IMR-90 (cell line): Measurements from ENCODE around the gene TNS3. TPM values are rescaled to one million over a fixed set of nuclear protein-coding genes. Genes with fewer than 3 reads are reported as not detected.

ENCODE experiments used
- ATAC-seq: fragments of 200-7000 bp; cut with Tn5 transposase; 2 replicates; pipeline ENCODE4 v1.9.1; 2020; ENCODE audit warnings: low read depth, mild to moderate bottlenecking, moderate library complexity
- BruUV-seq: library from RNA; stranded (reverse); fragments of 400-500 nt; replicated peaks from 2 replicates; lab custom pipeline; 2021; lab: Mats Ljungman, UMichigan
- CTCF ChIA-PET: fragments of 300-600 bp; formaldehyde crosslinking; extraction: SDS; loops from one replicate; lab custom pipeline; 2021; ENCODE audit warnings: antibody characterized with exemption; lab: Yijun Ruan, JAX
- POLR2A ChIA-PET: fragments of 300-600 bp; sonication (Branson Sonifier 250); formaldehyde crosslinking; loops from one replicate; lab custom pipeline; 2022; ENCODE audit warnings: antibody characterized with exemption; ENCODE audit not compliant: unreplicated experiment; lab: Charles Lee
- DNase-seq: peaks from one replicate; pipeline ENCODE4 v3.0.0; 2013
- H2AFZ ChIP-seq: replicated peaks from 2 replicates; pipeline ENCODE3; 2013; ENCODE audit warnings: low read length, mild to moderate bottlenecking; ENCODE audit not compliant: poor library complexity
- H2AK5ac ChIP-seq: 2 replicates; pipeline ENCODE4 v1.6.1; 2013; ENCODE audit warnings: low read depth, low read length, inconsistent platforms
- H2AK9ac ChIP-seq: replicated peaks from 2 replicates; pipeline ENCODE3; 2013; ENCODE audit warnings: mild to moderate bottlenecking, low read depth, low read length, moderate library complexity; ENCODE audit not compliant: poor library complexity
- H2BK120ac ChIP-seq: 2 replicates; pipeline ENCODE4 v1.6.1; 2013; ENCODE audit warnings: low read depth, low read length, inconsistent platforms
- H2BK15ac ChIP-seq: 3 replicates; pipeline ENCODE4 v1.6.1; 2013; ENCODE audit warnings: low read depth, low read length, inconsistent platforms
- H2BK20ac ChIP-seq: 2 replicates; pipeline ENCODE4 v1.6.1; 2013; ENCODE audit warnings: low read depth, mild to moderate bottlenecking, inconsistent platforms, low read length, moderate library complexity
- H2BK5ac ChIP-seq: 2 replicates; pipeline ENCODE4 v1.6.1; 2013; ENCODE audit warnings: mild to moderate bottlenecking, low read depth, low read length, inconsistent platforms; ENCODE audit not compliant: poor library complexity, severe bottlenecking
- H3K14ac ChIP-seq: replicated peaks from 2 replicates; pipeline ENCODE4 v1.6.1; 2013; ENCODE audit warnings: low read depth, low read length, inconsistent platforms
- H3K18ac ChIP-seq: 2 replicates; pipeline ENCODE4 v1.6.1; 2013; ENCODE audit warnings: low read depth, low read length, control low read depth
- H3K23ac ChIP-seq: 2 replicates; pipeline ENCODE4 v1.6.1; 2013; ENCODE audit warnings: low read depth, low read length, inconsistent platforms
- H3K27ac ChIP-seq: 2 replicates; pipeline ENCODE4 v1.5.1; 2013; ENCODE audit warnings: mild to moderate bottlenecking, control low read depth, low read length; ENCODE audit not compliant: insufficient read depth
- H3K27me3 ChIP-seq: 2 replicates; pipeline ENCODE4 v1.6.1; 2013; ENCODE audit warnings: low read length; ENCODE audit not compliant: control insufficient read depth, insufficient read depth
- H3K36me3 ChIP-seq: 2 replicates; pipeline ENCODE4 v1.6.1; 2013; ENCODE audit warnings: low read length, mixed read lengths; ENCODE audit not compliant: control insufficient read depth, insufficient read depth
- H3K4ac ChIP-seq: 2 replicates; pipeline ENCODE4 v1.6.1; 2013; ENCODE audit warnings: low read depth, low read length, inconsistent platforms
- H3K4me1 ChIP-seq: 2 replicates; pipeline ENCODE4 v1.6.1; 2013; ENCODE audit warnings: low read length, mixed read lengths; ENCODE audit not compliant: control insufficient read depth, insufficient read depth
- H3K4me2 ChIP-seq: 2 replicates; pipeline ENCODE4 v1.6.1; 2013; ENCODE audit warnings: low read depth, mild to moderate bottlenecking, control low read depth, low read length, moderate library complexity
- H3K4me3 ChIP-seq: 2 replicates; pipeline ENCODE4 v1.5.1; 2013; ENCODE audit warnings: low read depth, mild to moderate bottlenecking, control low read depth, low read length, moderate library complexity; ENCODE audit not compliant: insufficient read depth
- H3K56ac ChIP-seq: 2 replicates; pipeline ENCODE4 v1.6.1; 2013; ENCODE audit warnings: low read length, inconsistent platforms; ENCODE audit not compliant: insufficient read depth; ENCODE audit errors: extremely low read depth
- H3K79me1 ChIP-seq, 2 experiments: 2 replicates each; pipeline ENCODE4 v1.6.1; 2013; ENCODE audit warnings: low read length in 2 of 2, inconsistent platforms in 1 of 2, low read depth in 1 of 2
- H3K9ac ChIP-seq: 2 replicates; pipeline ENCODE4 v1.6.1; 2013; ENCODE audit warnings: low read depth, low read length, control low read depth
- H3K9me1 ChIP-seq: 2 replicates; pipeline ENCODE4 v1.6.1; 2013; ENCODE audit warnings: low read length, inconsistent platforms; ENCODE audit not compliant: insufficient read depth
- H3K9me3 ChIP-seq: 2 replicates; pipeline ENCODE4 v1.6.1; 2013; ENCODE audit warnings: low read length; ENCODE audit not compliant: control insufficient read depth, insufficient read depth
- H4K20me1 ChIP-seq: 2 replicates; pipeline ENCODE4 v1.6.1; 2013; ENCODE audit warnings: low read length, inconsistent platforms; ENCODE audit not compliant: insufficient read depth
- H4K5ac ChIP-seq: 2 replicates; pipeline ENCODE4 v1.6.1; 2013; ENCODE audit warnings: mild to moderate bottlenecking, low read depth, low read length, control low read depth
- H4K8ac ChIP-seq, 2 experiments: 2 replicates each; pipeline ENCODE4 v1.6.1; 2013; ENCODE audit warnings: low read depth in 2 of 2, low read length in 2 of 2, control low read depth in 1 of 2, inconsistent platforms in 1 of 2
- H4K91ac ChIP-seq: 2 replicates; pipeline ENCODE4 v1.6.1; 2013; ENCODE audit warnings: low read depth, low read length, inconsistent platforms; ENCODE audit not compliant: insufficient read depth
- BHLHE40 ChIP-seq: fragments of 150-350 bp; IDR thresholded peaks from 2 replicates; pipeline ENCODE4 v1.6.1; 2016; ENCODE audit warnings: mild to moderate bottlenecking, low read depth, low read length
- CEBPB ChIP-seq: IDR thresholded peaks from 2 replicates; pipeline ENCODE4 v1.6.1; 2012; ENCODE audit warnings: low read depth, low read length, improper control_type of control experiment
- CHD1 ChIP-seq: IDR thresholded peaks from 2 replicates; pipeline ENCODE4 v1.6.1; 2012; ENCODE audit warnings: low read depth, low read length, improper control_type of control experiment
- FOS ChIP-seq: fragments of 150-350 bp; IDR thresholded peaks from 2 replicates; pipeline ENCODE4 v1.6.1; 2016; ENCODE audit warnings: low read depth, low read length
- MAFK ChIP-seq: IDR thresholded peaks from 2 replicates; pipeline ENCODE4 v1.6.1; 2012; ENCODE audit warnings: low read depth, low read length, improper control_type of control experiment
- MAZ ChIP-seq: IDR thresholded peaks from 2 replicates; pipeline ENCODE4 v1.6.1; 2012; ENCODE audit warnings: low read depth, mild to moderate bottlenecking, low read length, improper control_type of control experiment, moderate library complexity, borderline replicate concordance
- MXI1 ChIP-seq: IDR thresholded peaks from 2 replicates; pipeline ENCODE4 v1.6.1; 2012; ENCODE audit warnings: low read depth, mild to moderate bottlenecking, low read length, moderate library complexity, borderline replicate concordance
- NFE2L2 ChIP-seq: fragments of 150-350 bp; IDR thresholded peaks from 2 replicates; pipeline ENCODE4 v1.6.1; 2016; ENCODE audit warnings: low read depth, mild to moderate bottlenecking, low read length
- POLR2A ChIP-seq: IDR thresholded peaks from 2 replicates; pipeline ENCODE4 v1.6.1; 2012; ENCODE audit warnings: mild to moderate bottlenecking, low read depth, low read length
- RAD21 ChIP-seq: IDR thresholded peaks from 2 replicates; pipeline ENCODE4 v1.6.1; 2012; ENCODE audit warnings: low read length, improper control_type of control experiment
- RCOR1 ChIP-seq: IDR thresholded peaks from 2 replicates; pipeline ENCODE4 v1.6.1; 2012; ENCODE audit warnings: mild to moderate bottlenecking, low read length, improper control_type of control experiment; ENCODE audit not compliant: insufficient replicate concordance
- RFX5 ChIP-seq: IDR thresholded peaks from 2 replicates; pipeline ENCODE4 v1.8.0; 2012; ENCODE audit warnings: low read depth, mild to moderate bottlenecking, low read length, moderate library complexity
- SMC3 ChIP-seq: fragments of 150-350 bp; IDR thresholded peaks from 2 replicates; pipeline ENCODE4 v1.6.1; 2016; ENCODE audit warnings: low read depth, mild to moderate bottlenecking, antibody characterized with exemption, low read length, moderate library complexity
- WGBS, 2 experiments: methylation state at CpG; one replicate each; pipeline versions ENCODE4 v1.1.5 to v1.1.7; 2013; ENCODE audit warnings: missing lambda C conversion rate in 2 of 2; ENCODE audit not compliant: insufficient read length in 1 of 2; ENCODE audit errors: extremely low coverage in 2 of 2; 5-methylcytosine and 5-hydroxymethylcytosine counted together
- dilution Hi-C: fragments of 300-500 bp; cut with HindIII; formaldehyde crosslinking; loops from one replicate; pipeline ENCODE4 v1.14.3; 2018; ENCODE audit warnings: low sequenced_read_pairs; ENCODE audit not compliant: unreplicated experiment
- in situ Hi-C: fragments of 300-500 bp; cut with MboI; formaldehyde crosslinking; loops from 3 replicates; pipeline ENCODE4 v1.14.3; 2019; ENCODE audit warnings: low sequenced_read_pairs, inconsistent platforms, mixed read lengths
- intact Hi-C: fragments of 100-400 bp; cut with micrococcal nuclease; formaldehyde crosslinking; loops from 2 replicates; pipeline ENCODE4 v1.10.0; 2022
- polyA plus RNA-seq, 3 experiments: library from polyadenylated mRNA; depleted of rRNA; stranded (reverse); fragments of >200 nt; gene quantifications; 2 replicates each; pipeline ENCODE4 v1.2.3, GENCODE V29; 2012; ENCODE audit warnings: low replicate concordance in 1 of 3
- total RNA-seq: library from RNA; depleted of rRNA; stranded (reverse); fragments of >200 nt; gene quantifications from 2 replicates; pipeline ENCODE4 v1.2.3, GENCODE V29; 2012
- TF ChIP-seq, protein P1 (sequence below): fragments of 150-350 bp; IDR thresholded peaks from 2 replicates; pipeline ENCODE4 v1.6.1; 2016; ENCODE audit warnings: low read depth, mild to moderate bottlenecking, low read length, moderate library complexity, borderline replicate concordance
- TF ChIP-seq, protein P2 (sequence below): fragments of 150-350 bp; IDR thresholded peaks from 2 replicates; pipeline ENCODE4 v1.6.1; 2017; ENCODE audit warnings: mild to moderate bottlenecking, antibody characterized with exemption, low read length, low read depth
- TF ChIP-seq, protein P3 (sequence below): conservative IDR thresholded peaks from 2 replicates; pipeline ENCODE4 v1.5.1; 2012; ENCODE audit warnings: mild to moderate bottlenecking, low read depth, low read length, improper control_type of control experiment

TNS3 gene
- total and polyA plus RNA-seq, 2 of the 4 experiments (the other 2 are of a cell fraction), result 64.3 to 79.2 TPM

DNA sequence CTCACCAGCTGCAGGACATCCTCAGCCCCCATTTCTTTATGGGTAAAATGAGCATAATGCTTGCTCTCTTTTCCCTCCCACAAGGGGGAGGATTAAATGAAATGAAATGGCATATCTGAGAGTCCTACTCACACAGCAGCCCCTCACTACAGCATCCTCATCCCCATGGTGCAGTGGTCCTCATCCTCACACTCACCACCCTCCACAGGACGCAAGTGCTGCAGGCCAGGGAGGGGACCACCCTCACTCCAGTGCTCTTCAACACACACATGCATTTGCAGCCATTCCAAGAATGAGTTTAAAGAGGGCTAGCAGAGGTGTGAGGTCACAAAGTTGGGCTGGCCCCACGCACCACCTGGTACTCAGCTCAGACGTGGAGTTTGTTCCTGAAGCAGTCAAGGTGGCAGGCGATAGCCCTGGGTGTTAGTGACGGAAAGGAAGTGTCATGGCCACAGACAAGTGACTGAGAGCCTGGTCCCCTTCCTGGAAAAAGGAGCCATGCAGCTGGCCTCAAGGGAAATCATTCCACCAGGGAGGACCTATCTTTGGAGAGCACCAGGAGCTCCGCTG is 234.0 kb downstream of the TNS3 start:
- Histone ChIP-seq H3K23ac (no peak overlapping the region), H3K9me3 (no peaks in the 10 kb centered on the region), H4K20me1 (peaks cover 68% of the 10 kb centered on the region), H3K36me3 (peaks cover 41% of the 10 kb centered on the region), H2BK5ac (no peak overlapping the region), H3K9me1 (peaks cover 40% of the 10 kb centered on the region), H2AK9ac (no peak overlapping the region), H2AK5ac (no peak overlapping the region), H3K14ac (no peak overlapping the region), H2AFZ (no peak overlapping the region), H3K27me3 (no peaks in the 10 kb centered on the region), H3K4me3 (no peak overlapping the region), H4K8ac (no peak overlapping the region), H3K4me1 (no peaks in the 10 kb centered on the region), H2BK20ac (no peak overlapping the region), H2BK15ac (no peak overlapping the region), H3K56ac (no peak overlapping the region), H3K79me1 (peaks cover 37 to 92% of the 10 kb centered on the region in 2 experiments), H3K27ac (no peak overlapping the region), H3K4me2 (no peak overlapping the region), H4K5ac (no peak overlapping the region), H3K9ac (no peak overlapping the region), H2BK120ac (no peak overlapping the region), H3K4ac (no peak overlapping the region), H3K18ac (no peak overlapping the region), H4K91ac (no peak overlapping the region)
- WGBS, 2 experiments, result 86% methylated on average over 4 of the region's 6 CpGs; no CpG with 5 or more reads in 1 of the 2 experiments
- in situ Hi-C loops (no loop called here), intact Hi-C loops (no loop called here), dilution Hi-C loops (no loop called here)
- DNase-seq (no peak), ATAC-seq (no peak)
- TF ChIP-seq MXI1 (no peak), RCOR1 (no peak), RFX5 (no peak), BHLHE40 (no peak), RAD21 (no peak), CHD1 (no peak), NFE2L2 (no peak), MAFK (no peak), CEBPB (no peak), FOS (no peak), SMC3 (no peak), MAZ (no peak), POLR2A (no peak)
- TF ChIP-seq, protein P1, sequence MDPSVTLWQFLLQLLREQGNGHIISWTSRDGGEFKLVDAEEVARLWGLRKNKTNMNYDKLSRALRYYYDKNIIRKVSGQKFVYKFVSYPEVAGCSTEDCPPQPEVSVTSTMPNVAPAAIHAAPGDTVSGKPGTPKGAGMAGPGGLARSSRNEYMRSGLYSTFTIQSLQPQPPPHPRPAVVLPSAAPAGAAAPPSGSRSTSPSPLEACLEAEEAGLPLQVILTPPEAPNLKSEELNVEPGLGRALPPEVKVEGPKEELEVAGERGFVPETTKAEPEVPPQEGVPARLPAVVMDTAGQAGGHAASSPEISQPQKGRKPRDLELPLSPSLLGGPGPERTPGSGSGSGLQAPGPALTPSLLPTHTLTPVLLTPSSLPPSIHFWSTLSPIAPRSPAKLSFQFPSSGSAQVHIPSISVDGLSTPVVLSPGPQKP, result no peak
- TF ChIP-seq, protein P2, sequence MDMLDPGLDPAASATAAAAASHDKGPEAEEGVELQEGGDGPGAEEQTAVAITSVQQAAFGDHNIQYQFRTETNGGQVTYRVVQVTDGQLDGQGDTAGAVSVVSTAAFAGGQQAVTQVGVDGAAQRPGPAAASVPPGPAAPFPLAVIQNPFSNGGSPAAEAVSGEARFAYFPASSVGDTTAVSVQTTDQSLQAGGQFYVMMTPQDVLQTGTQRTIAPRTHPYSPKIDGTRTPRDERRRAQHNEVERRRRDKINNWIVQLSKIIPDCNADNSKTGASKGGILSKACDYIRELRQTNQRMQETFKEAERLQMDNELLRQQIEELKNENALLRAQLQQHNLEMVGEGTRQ, result no peak
- TF ChIP-seq, protein P3, sequence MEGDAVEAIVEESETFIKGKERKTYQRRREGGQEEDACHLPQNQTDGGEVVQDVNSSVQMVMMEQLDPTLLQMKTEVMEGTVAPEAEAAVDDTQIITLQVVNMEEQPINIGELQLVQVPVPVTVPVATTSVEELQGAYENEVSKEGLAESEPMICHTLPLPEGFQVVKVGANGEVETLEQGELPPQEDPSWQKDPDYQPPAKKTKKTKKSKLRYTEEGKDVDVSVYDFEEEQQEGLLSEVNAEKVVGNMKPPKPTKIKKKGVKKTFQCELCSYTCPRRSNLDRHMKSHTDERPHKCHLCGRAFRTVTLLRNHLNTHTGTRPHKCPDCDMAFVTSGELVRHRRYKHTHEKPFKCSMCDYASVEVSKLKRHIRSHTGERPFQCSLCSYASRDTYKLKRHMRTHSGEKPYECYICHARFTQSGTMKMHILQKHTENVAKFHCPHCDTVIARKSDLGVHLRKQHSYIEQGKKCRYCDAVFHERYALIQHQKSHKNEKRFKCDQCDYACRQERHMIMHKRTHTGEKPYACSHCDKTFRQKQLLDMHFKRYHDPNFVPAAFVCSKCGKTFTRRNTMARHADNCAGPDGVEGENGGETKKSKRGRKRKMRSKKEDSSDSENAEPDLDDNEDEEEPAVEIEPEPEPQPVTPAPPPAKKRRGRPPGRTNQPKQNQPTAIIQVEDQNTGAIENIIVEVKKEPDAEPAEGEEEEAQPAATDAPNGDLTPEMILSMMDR, result no peak
- ChIA-PET POLR2A (no interaction called here), CTCF (interaction anchor here (0.5 kb wide), 1 partner anchor 9 kb away, joined by 3 read pairs; no protein-coding TSS in a partner anchor)
- BruUV-seq, result no TSS peak
